Small intestine (tissue), 7 donors: Measurements from ENCODE around the gene TAOK1. TPM values are rescaled to one million over a fixed set of nuclear protein-coding genes. Genes with fewer than 3 reads are reported as not detected.
A peak's percentile ranks its signal among the peaks of the same experiment; 100 is the strongest.

Experiments
- DNase-seq, 2 donors: peaks; one replicate each; pipeline versions ENCODE4 v3.0.0 to v3.0.0-alpha.2; 2013
- FAIRE-seq: peaks from 2 replicates; lab custom pipeline; 2012; peaks lifted over from hg19 to GRCh38; lab: Jason Lieb, UNC
- H3K27ac ChIP-seq, 3 donors: one replicate each; pipeline ENCODE4 v1.5.1; 2013; ENCODE audit warnings: low read length in 2 of 3, mild to moderate bottlenecking in 2 of 3, control low read depth in 1 of 3, inconsistent platforms in 1 of 3, low read depth in 1 of 3, moderate library complexity in 1 of 3
- H3K27me3 ChIP-seq, 3 donors: one replicate each; pipeline ENCODE4 v1.6.1; 2013; ENCODE audit warnings: low read length in 3 of 3, inconsistent platforms in 1 of 3; ENCODE audit not compliant: control insufficient read depth in 3 of 3, insufficient read depth in 3 of 3
- H3K36me3 ChIP-seq, 3 donors: one replicate each; pipeline ENCODE4 v1.6.1; 2013; ENCODE audit warnings: low read length in 3 of 3, inconsistent platforms in 1 of 3, low read depth in 1 of 3, mild to moderate bottlenecking in 1 of 3, moderate library complexity in 1 of 3; ENCODE audit not compliant: control insufficient read depth in 3 of 3, insufficient read depth in 2 of 3
- H3K4me1 ChIP-seq, 3 donors: one replicate each; pipeline ENCODE4 v1.6.1; 2013; ENCODE audit warnings: low read length in 2 of 3, inconsistent platforms in 1 of 3, low read depth in 1 of 3, mild to moderate bottlenecking in 1 of 3, moderate library complexity in 1 of 3; ENCODE audit not compliant: control insufficient read depth in 3 of 3, insufficient read depth in 2 of 3
- H3K4me3 ChIP-seq, 3 donors: one replicate each; pipeline ENCODE4 v1.5.1; 2013; ENCODE audit warnings: low read length in 3 of 3, control low read depth in 1 of 3, inconsistent platforms in 1 of 3, low read depth in 1 of 3, mild to moderate bottlenecking in 1 of 3, moderate library complexity in 1 of 3
- H3K9me3 ChIP-seq, 2 donors: one replicate each; pipeline ENCODE4 v1.6.1; 2013; ENCODE audit warnings: low read depth in 1 of 2, low read length in 1 of 2; ENCODE audit not compliant: control insufficient read depth in 2 of 2, insufficient read depth in 1 of 2
- WGBS, 3 donors: extraction: QIAGEN DNeasy Blood & Tissue Kit; methylation state at CpG; one replicate each; pipeline ENCODE4 v1.1.7; 2013; 5-methylcytosine and 5-hydroxymethylcytosine counted together
- polyA plus RNA-seq, 4 donors: library from polyadenylated mRNA; stranded (reverse) in 3 of 4; unstranded in 1 of 4; fragments of 200-250 nt in 3 of 4; fragments of 120-200 nt in 1 of 4; gene quantifications; one replicate each; pipeline versions ENCODE4 v1.2.1 to v1.2.3, GENCODE V29; 2013
- donor health status: healthy with polysubstance abuse.
- donor health status: control.
- donor health status: control.
- donor health status: Bipolar disorder and iron deficiency.
- donor health status: healthy.

TAOK1 gene
- polyA plus RNA-seq, 4 donors, result 4.1 to 18.8 (median 5.9) TPM

DNA sequence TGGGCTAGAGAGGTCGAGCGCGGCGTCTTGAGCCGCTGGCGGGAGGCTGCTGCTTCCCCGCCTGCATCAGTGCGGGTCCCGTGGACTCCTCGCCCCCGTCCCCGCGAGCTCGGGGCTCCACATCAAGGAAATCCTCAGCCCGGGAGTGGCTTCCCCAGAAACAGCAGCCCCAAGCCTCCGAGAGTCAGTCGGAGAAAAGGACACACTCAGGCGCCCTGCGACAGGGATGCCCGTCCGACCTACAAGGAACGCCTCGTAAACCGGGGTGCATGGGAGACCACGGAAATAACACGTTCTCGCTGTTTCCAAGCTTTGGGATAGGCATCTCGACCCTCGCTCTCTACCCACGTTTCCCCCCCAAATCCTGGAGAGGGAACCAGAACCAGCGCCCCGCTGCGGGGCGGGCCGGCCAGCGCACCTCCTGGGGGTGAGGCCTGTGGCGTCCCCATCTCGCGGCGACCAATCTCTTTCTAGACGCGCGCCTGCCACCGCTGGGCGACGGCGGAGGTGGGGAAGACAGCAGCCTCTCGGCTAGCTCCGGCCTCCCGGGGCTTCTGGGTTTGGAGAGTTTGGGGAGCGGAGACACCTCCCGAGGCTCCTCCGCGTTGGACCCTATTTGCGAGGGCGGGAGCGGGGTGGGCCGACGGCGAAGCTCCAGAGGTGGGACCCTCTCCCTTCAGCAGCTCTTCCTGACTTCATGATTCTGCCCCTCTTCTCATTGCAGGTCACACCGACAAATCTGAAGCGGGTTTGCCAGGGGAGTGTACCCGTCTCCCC lies 177.6 kb downstream of the TAOK1 start:
- Histone ChIP-seq H3K9me3 (no peaks in the 10 kb centered on the region), H3K27me3 (peaks cover 0 to 8% (median 0%) of the 10 kb centered on the region in 3 donors), H3K4me3 (peak overlapping the region; percentile 52 to 74 (median 68)), H3K4me1 (peaks cover 0 to 43% (median 8%) of the 10 kb centered on the region in 3 donors), H3K27ac (peak overlapping the region; percentile 86 to 99 (median 97)), H3K36me3 (peaks cover 0 to 41% (median 0%) of the 10 kb centered on the region in 3 donors)
- DNase-seq (peak; percentile 66 to 82), FAIRE-seq (no peak)
- 0 to 1% (median 1%) methylated on average over 61 to 63 of the region's 63 CpGs for WGBS, 3 donors

DNA sequence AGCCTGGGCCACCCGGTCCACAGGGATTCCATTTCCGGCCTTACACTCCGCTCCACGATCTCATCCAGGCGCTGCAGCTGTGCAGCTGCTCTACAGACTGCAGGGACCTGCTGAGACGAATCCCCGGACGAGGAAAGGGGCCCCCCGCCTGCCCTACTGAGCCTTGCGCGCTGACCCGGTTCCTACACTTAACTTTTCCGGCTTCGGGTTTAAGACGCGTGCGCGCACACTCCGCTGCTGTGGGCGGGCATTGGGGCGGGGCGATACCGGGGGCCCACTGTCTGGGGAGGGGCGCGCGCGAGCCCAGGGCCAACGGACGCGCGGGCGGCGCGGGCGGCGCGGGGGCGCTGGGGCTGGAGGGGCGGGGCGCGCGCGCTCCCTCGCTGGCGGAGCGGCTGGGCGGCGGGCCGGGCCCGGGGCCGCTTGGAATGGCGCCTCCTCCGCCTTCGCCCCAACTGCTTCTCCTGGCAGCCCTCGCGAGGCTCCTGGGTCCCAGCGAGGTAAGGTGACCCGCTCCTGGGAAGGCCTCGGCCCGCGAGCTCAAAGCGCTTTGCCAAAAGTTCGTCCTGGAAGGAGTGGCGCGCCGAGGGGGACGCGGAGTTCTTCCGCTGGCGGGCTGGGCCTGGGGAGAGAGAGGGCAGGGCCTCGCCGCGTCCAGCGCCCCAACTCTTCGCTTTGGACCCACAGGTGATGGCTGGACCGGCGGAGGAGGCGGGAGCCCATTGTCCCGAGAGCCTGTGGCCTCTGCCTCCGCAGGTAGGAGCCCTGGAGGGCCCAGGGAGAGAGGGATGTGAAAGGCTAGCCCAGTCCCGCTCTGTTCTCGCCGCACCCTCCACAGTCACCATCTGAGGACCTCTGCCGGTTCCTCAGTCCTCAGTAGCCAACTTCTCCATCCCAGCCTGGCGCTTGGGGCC lies 178.4 kb downstream of the TAOK1 start, which contains the start of gene TP53I13:
TP53I13 (plus strand) TSS at position 371 of the 914 bp plus-strand sequence; CDS start at position 429, 58 bp downstream.
- Histone ChIP-seq H3K4me3 (peak within 1 kb of the TSS; percentile 52 to 83 (median 79)), H3K9me3 (no peaks in the 10 kb centered on the region), H3K27me3 (peaks cover 0 to 8% (median 0%) of the 10 kb centered on the region in 3 donors), H3K4me1 (peaks cover 0 to 51% (median 10%) of the 10 kb centered on the region in 3 donors), H3K36me3 (peaks cover 0 to 43% (median 0%) of the 10 kb centered on the region in 3 donors), H3K27ac (peak within 1 kb of the TSS; percentile 86 to 99 (median 97))
- FAIRE-seq (no peak), DNase-seq (peak; percentile 89 to 96)
- 1% methylated on average over 50 to 85 of the region's 85 CpGs for WGBS, 3 donors

DNA sequence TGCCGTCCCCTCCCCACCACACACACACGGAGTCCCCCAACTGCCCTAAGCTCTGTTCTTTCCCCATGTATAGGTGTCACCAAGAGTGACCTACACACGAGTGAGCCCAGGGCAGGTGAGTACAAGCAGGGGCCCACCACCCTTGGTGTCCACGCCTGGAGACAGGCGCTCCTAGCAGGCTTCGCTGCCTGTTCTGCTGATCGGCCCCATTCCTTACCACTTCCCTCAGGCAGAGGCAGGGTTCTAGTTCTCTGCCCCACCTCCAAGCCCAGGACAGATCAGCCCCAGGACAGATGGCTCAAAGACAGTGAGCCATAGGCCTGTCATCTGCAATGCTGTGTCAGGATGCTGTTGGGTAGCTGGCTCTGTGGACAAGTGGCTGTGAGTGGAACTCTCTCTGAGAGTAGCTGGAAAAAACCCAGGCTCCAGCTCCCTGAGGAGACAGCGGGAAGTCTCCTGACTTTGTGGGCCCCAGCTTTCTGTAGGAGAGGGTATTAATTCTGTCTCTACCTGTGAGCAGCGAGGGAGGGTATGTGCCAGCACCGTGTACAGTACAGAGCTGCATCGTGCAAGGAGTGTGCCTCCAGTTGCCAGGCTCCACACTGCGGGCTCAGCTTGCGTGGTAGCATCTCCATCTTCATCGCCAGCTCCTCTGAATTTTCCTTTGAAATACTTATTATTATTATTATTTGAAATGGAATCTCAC lies 179.2 kb downstream of the TAOK1 start:
- WGBS, 3 donors, result 63 to 72% (median 65%) methylated on average over 14 of the region's 14 CpGs
- Histone ChIP-seq H3K27me3 (peaks cover 0 to 8% (median 0%) of the 10 kb centered on the region in 3 donors), H3K4me1 (peaks cover 0 to 55% (median 10%) of the 10 kb centered on the region in 3 donors), H3K36me3 (peaks cover 0 to 49% (median 2%) of the 10 kb centered on the region in 3 donors), H3K27ac (peak overlapping the region; percentile 82 to 94 (median 85)), H3K4me3 (peak overlapping the region in 2 of 3 donors; percentile 52 to 83), H3K9me3 (no peaks in the 10 kb centered on the region)
- no peak for FAIRE-seq
- no peak for DNase-seq

DNA sequence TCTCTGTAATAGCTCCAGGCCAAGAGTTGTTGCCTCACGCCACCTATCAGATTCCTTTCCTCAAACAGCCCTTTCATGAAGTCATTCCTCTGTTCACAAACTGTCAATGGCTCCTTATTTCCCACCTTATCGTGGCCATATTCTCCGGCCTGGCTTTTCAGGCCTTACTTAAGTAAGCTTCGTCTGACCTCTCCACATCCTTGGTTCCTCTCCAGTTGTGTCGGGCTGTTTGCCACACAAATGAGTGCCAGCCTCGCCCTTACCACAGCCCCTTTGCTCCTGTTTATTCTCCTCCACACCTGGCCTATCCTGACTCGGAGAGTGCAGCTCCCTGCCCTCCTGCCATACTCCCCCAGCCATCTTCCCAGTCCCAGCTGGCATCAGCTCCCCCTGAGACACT lies 180.4 kb downstream of the TAOK1 start:
- peaks cover 0 to 54% (median 2%) of the 10 kb centered on the region in 3 donors for H3K36me3 ChIP-seq
- no peak for DNase-seq
- no peaks in the 10 kb centered on the region for H3K9me3 ChIP-seq
- 55 to 78% (median 67%) methylated on average over 7 of the region's 7 CpGs for WGBS, 3 donors
- FAIRE-seq, result no peak
- H3K27ac ChIP-seq, result no peak overlapping the region
- H3K4me1 ChIP-seq, result peaks cover 0 to 55% (median 5%) of the 10 kb centered on the region in 3 donors
- peaks cover 0 to 5% (median 0%) of the 10 kb centered on the region in 3 donors for H3K27me3 ChIP-seq
- H3K4me3 ChIP-seq, result no peak overlapping the region

DNA sequence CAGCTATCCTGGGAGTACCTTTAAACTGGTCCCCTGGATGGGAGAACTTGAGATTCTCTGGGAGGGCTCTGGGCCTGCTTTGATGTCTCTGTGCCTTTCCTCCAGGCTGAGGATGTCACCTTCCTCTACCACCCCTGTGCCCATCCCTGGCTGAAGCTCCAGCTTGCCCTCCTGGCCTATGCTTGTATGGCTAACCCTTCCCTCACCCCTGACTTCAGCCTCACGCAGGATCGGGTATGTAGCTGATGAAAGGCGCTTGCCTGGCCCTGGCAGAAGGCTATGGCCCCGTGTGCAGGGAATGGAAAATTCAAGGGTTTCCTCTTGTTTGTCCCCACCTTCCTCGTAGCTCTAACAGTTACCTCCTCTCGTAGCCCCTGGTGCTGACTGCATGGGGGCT lies 181.3 kb downstream of the TAOK1 start:
- no peak overlapping the region for H3K4me3 ChIP-seq
- DNase-seq, result no peak
- WGBS, 3 donors, result 91 to 94% (median 93%) methylated on average over 6 of the region's 6 CpGs

DNA sequence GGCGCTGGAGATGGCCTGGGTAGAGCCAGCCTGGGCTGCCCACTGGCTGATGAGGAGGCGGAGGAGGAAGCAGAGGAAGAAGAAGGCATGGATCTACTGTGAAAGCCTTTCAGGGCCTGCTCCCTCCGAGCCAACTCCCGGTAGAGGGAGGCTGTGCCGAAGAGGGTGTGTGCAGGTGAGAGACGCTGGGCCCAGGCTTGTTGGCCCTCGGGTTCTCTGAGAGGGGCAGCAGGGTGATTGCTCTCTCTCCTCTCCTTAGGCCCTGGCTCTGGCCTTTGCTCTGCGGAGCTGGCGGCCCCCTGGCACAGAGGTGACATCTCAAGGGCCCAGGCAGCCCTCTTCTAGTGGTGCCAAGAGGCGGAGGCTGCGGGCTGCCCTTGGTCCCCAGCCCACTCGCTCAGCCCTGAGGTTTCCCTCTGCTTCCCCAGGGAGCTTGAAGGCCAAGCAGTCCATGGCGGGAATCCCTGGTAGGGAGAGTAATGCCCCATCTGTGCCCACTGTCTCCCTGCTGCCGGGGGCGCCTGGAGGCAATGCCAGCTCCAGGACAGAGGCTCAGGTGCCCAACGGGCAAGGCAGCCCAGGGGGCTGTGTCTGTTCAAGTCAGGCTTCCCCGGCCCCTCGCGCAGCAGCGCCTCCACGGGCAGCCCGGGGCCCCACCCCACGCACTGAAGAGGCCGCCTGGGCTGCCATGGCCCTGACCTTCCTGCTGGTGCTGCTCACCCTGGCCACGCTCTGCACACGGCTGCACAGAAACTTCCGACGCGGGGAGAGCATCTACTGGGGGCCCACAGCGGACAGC lies 181.9 kb downstream of the TAOK1 start:
- H3K27me3 ChIP-seq, result no peaks in the 10 kb centered on the region
- DNase-seq (no peak), FAIRE-seq (no peak)
- WGBS, 3 donors, result 61 to 70% (median 66%) methylated on average over 26 to 30 of the region's 30 CpGs
- H3K9me3 ChIP-seq, result no peaks in the 10 kb centered on the region
- H3K36me3 ChIP-seq, result peaks cover 0 to 70% (median 2%) of the 10 kb centered on the region in 3 donors
- peaks cover 0 to 60% (median 5%) of the 10 kb centered on the region in 3 donors for H3K4me1 ChIP-seq
- no peak overlapping the region for H3K4me3 ChIP-seq
- no peak overlapping the region for H3K27ac ChIP-seq

More for the DNA sequence above, 181.3 kb downstream of the TAOK1 start:
- Histone ChIP-seq H3K27me3 (no peaks in the 10 kb centered on the region), H3K27ac (no peak overlapping the region), H3K9me3 (no peaks in the 10 kb centered on the region), H3K4me1 (peaks cover 0 to 55% (median 5%) of the 10 kb centered on the region in 3 donors), H3K36me3 (peaks cover 0 to 64% (median 2%) of the 10 kb centered on the region in 3 donors)
- no peak for FAIRE-seq
